ENCODE results near the gene CLEC1B.

GRCh38 chr12:9980126-9980525 is 18.8 kb downstream of the CLEC1B start:
- TF ChIP-seq CTCF (IDR thresholded peaks at IDR 0.05; ENCODE audit: low read depth, low read length) (no peak), POLR2A (IDR thresholded peaks at IDR 0.05; ENCODE audit: extremely low read depth, insufficient read length) (no peak)

Measured in NB4 (cell line).